ENCODE measurements around the gene DSC1.
"Not testable (repeated sequence)": the region's sequence is repeated elsewhere in the genome, so short reads cannot be mapped to it uniquely, and the experiment has no call there.

Gene DSC1

GRCh38 chr18:31143025-31143424, 19.6 kb downstream of the DSC1 start:
- no peak for TF ChIP-seq CTCF (IDR thresholded peaks at IDR 0.05; ENCODE audit: borderline replicate concordance, control extremely low read depth, extremely low read depth, insufficient read depth, missing control alignments)
- no peak for DNase-seq (ENCODE audit: low spot score)
- in situ Hi-C loops (cut with MboI; ENCODE audit: low sequenced_read_pairs, unreplicated experiment): no loop called here

- no peak for DNase-seq (ENCODE audit: low spot score)
- no peak for TF ChIP-seq CTCF (IDR thresholded peaks at IDR 0.05; ENCODE audit: borderline replicate concordance, control extremely low read depth, extremely low read depth, insufficient read depth, missing control alignments)
- in situ Hi-C loops (cut with MboI; ENCODE audit: low sequenced_read_pairs, unreplicated experiment): no loop called here
Observed at GRCh38 chr18:31138709-31139108, 23.9 kb downstream of the DSC1 start.

- DNase-seq (ENCODE audit: low spot score): no peak
- no peak for TF ChIP-seq CTCF (IDR thresholded peaks at IDR 0.05; ENCODE audit: borderline replicate concordance, control extremely low read depth, extremely low read depth, insufficient read depth, missing control alignments)
- in situ Hi-C loops (cut with MboI; ENCODE audit: low sequenced_read_pairs, unreplicated experiment): no loop called here
Observed at GRCh38 chr18:31134988-31135529, 27.6 kb downstream of the DSC1 start.

- in situ Hi-C loops (cut with MboI; ENCODE audit: low sequenced_read_pairs, unreplicated experiment): no loop called here
- no peak for TF ChIP-seq CTCF (IDR thresholded peaks at IDR 0.05; ENCODE audit: borderline replicate concordance, control extremely low read depth, extremely low read depth, insufficient read depth, missing control alignments)
- DNase-seq (ENCODE audit: low spot score): no peak
Observed at GRCh38 chr18:31129398-31130115, 33.1 kb downstream of the DSC1 start.

GRCh38 chr18:31125878-31126277, 36.8 kb downstream of the DSC1 start:
- in situ Hi-C loops (cut with MboI; ENCODE audit: low sequenced_read_pairs, unreplicated experiment): no loop called here
- TF ChIP-seq CTCF (IDR thresholded peaks at IDR 0.05; ENCODE audit: borderline replicate concordance, control extremely low read depth, extremely low read depth, insufficient read depth, missing control alignments): no peak
- DNase-seq (ENCODE audit: low spot score): no peak

GRCh38 chr18:31123125-31123524, 39.5 kb downstream of the DSC1 start:
- DNase-seq (ENCODE audit: low spot score); in situ Hi-C loops (cut with MboI; ENCODE audit: low sequenced_read_pairs, unreplicated experiment): not testable (repeated sequence)

GRCh38 chr18:31120594-31120993, 42.1 kb downstream of the DSC1 start:
- no peak for TF ChIP-seq CTCF (IDR thresholded peaks at IDR 0.05; ENCODE audit: borderline replicate concordance, control extremely low read depth, extremely low read depth, insufficient read depth, missing control alignments)
- in situ Hi-C loops (cut with MboI; ENCODE audit: low sequenced_read_pairs, unreplicated experiment): no loop called here
- DNase-seq (ENCODE audit: low spot score): no peak
